ENCODE data around the gene TP73. TPM values are rescaled to one million over a fixed set of nuclear protein-coding genes. Genes with fewer than 3 reads are reported as not detected.

Gene TP73
- total RNA-seq, 1 experiment from 2014 or later = 0.82 TPM

- H3K4me1 Mint-ChIP-seq (ENCODE audit: insufficient read depth, unreplicated experiment) = peaks cover 24% of the 10 kb centered on the region
- ChIA-PET CTCF (interaction anchor here (0.8 kb wide), 1 partner anchor 48 kb away, joined by 3 read pairs; no protein-coding TSS in a partner anchor), POLR2A (interaction anchor here (0.6 kb wide), 1 partner anchor 140 kb away, joined by 3 read pairs; no protein-coding TSS in a partner anchor)
- DNase-seq (ENCODE audit: unreplicated experiment) = no peak
- peaks cover 20% of the 10 kb centered on the region for H3K36me3 Mint-ChIP-seq (ENCODE audit: insufficient read depth, unreplicated experiment)
- H3K9me3 Mint-ChIP-seq (ENCODE audit: unreplicated experiment) = no peaks in the 10 kb centered on the region
- intact Hi-C loops (cut with micrococcal nuclease) = no loop called here
- TF ChIP-seq CTCF (IDR thresholded peaks at IDR 0.05; ENCODE audit: unreplicated experiment) = no peak
- H3K27me3 Mint-ChIP-seq (ENCODE audit: insufficient read depth, unreplicated experiment) = no peaks in the 10 kb centered on the region
- no peak overlapping the region for H3K27ac Mint-ChIP-seq (ENCODE audit: low read depth, unreplicated experiment)
- BruUV-seq (replicated peaks) = no TSS peak
- H3K4me3 Mint-ChIP-seq (ENCODE audit: unreplicated experiment) = no peak overlapping the region
Observed at GRCh38 chr1:3743421-3743820, 91.1 kb downstream of the TP73 start.

- BruUV-seq (replicated peaks) = no TSS peak
- H3K9me3 Mint-ChIP-seq (ENCODE audit: unreplicated experiment) = no peaks in the 10 kb centered on the region
- H3K27ac Mint-ChIP-seq (ENCODE audit: low read depth, unreplicated experiment) = no peak overlapping the region
- H3K4me1 Mint-ChIP-seq (ENCODE audit: insufficient read depth, unreplicated experiment) = peaks cover 24% of the 10 kb centered on the region
- no peak for TF ChIP-seq CTCF (IDR thresholded peaks at IDR 0.05; ENCODE audit: unreplicated experiment)
- DNase-seq (ENCODE audit: unreplicated experiment) = no peak
- POLR2A ChIA-PET = no interaction called here
- no peaks in the 10 kb centered on the region for H3K27me3 Mint-ChIP-seq (ENCODE audit: insufficient read depth, unreplicated experiment)
- intact Hi-C loops (cut with micrococcal nuclease) = no loop called here
- peaks cover 20% of the 10 kb centered on the region for H3K36me3 Mint-ChIP-seq (ENCODE audit: insufficient read depth, unreplicated experiment)
- H3K4me3 Mint-ChIP-seq (ENCODE audit: unreplicated experiment) = no peak overlapping the region
- CTCF ChIA-PET = interaction anchor here (0.6 to 0.8 kb wide), 2 partner anchors 48 to 179 kb away, joined by 3 to 4 read pairs; no protein-coding TSS in a partner anchor
Observed at GRCh38 chr1:3743826-3744225, 91.5 kb downstream of the TP73 start.

GRCh38 chr1:3744646-3745045 lies 92.3 kb downstream of the TP73 start:
- DNase-seq (ENCODE audit: unreplicated experiment) = no peak
- no peak for TF ChIP-seq CTCF (IDR thresholded peaks at IDR 0.05; ENCODE audit: unreplicated experiment)
- no TSS peak for BruUV-seq (replicated peaks)
- Mint-ChIP-seq H3K27me3 (ENCODE audit: insufficient read depth, unreplicated experiment) (no peaks in the 10 kb centered on the region), H3K9me3 (ENCODE audit: unreplicated experiment) (no peaks in the 10 kb centered on the region), H3K4me3 (ENCODE audit: unreplicated experiment) (no peak overlapping the region), H3K36me3 (ENCODE audit: insufficient read depth, unreplicated experiment) (peaks cover 20% of the 10 kb centered on the region), H3K4me1 (ENCODE audit: insufficient read depth, unreplicated experiment) (peaks cover 24% of the 10 kb centered on the region), H3K27ac (ENCODE audit: low read depth, unreplicated experiment) (no peak overlapping the region)
- CTCF ChIA-PET = interaction anchor here (0.7 to 1.3 kb wide), 2 partner anchors 11 to 95 kb away, joined by 3 to 6 read pairs; no protein-coding TSS in a partner anchor
- POLR2A ChIA-PET = no interaction called here
- intact Hi-C loops (cut with micrococcal nuclease) = no loop called here

- intact Hi-C loops (cut with micrococcal nuclease) = no loop called here
- BruUV-seq (replicated peaks) = no TSS peak
- CTCF ChIA-PET = interaction anchor here (0.7 to 1.4 kb wide), 3 partner anchors 11 to 96 kb away, joined by 3 to 6 read pairs (median 4); no protein-coding TSS in a partner anchor
- POLR2A ChIA-PET = interaction anchor here (0.7 kb wide), 1 partner anchor 97 kb away, joined by 4 read pairs; no protein-coding TSS in a partner anchor
- DNase-seq (ENCODE audit: unreplicated experiment) = no peak
- no peaks in the 10 kb centered on the region for H3K9me3 Mint-ChIP-seq (ENCODE audit: unreplicated experiment)
- no peak overlapping the region for H3K4me3 Mint-ChIP-seq (ENCODE audit: unreplicated experiment)
- H3K27ac Mint-ChIP-seq (ENCODE audit: low read depth, unreplicated experiment) = peak overlapping the region; percentile 61
- TF ChIP-seq CTCF (IDR thresholded peaks at IDR 0.05; ENCODE audit: unreplicated experiment) = no peak
- no peaks in the 10 kb centered on the region for H3K27me3 Mint-ChIP-seq (ENCODE audit: insufficient read depth, unreplicated experiment)
- H3K36me3 Mint-ChIP-seq (ENCODE audit: insufficient read depth, unreplicated experiment) = peaks cover 20% of the 10 kb centered on the region
- H3K4me1 Mint-ChIP-seq (ENCODE audit: insufficient read depth, unreplicated experiment) = peaks cover 24% of the 10 kb centered on the region
Observed at GRCh38 chr1:3745071-3745470, 92.8 kb downstream of the TP73 start.
